GM12878 (cell line): Measurements from ENCODE around the gene GRK6. TPM values are rescaled to one million over a fixed set of nuclear protein-coding genes. Genes with fewer than 3 reads are reported as not detected.

Source experiments
- BCL11A ChIP-seq: IDR thresholded peaks from 2 replicates; pipeline ENCODE4 v1.6.1; 2011; ENCODE audit warnings: low read depth, low read length
- CBX5 ChIP-seq: sonication (generic); IDR thresholded peaks from 2 replicates; pipeline ENCODE4 v1.6.1; 2016; ENCODE audit warnings: low read depth, moderate library complexity, mild to moderate bottlenecking, inconsistent platforms
- CUX1 ChIP-seq: IDR thresholded peaks from 2 replicates; pipeline ENCODE4 v1.6.1; 2012; ENCODE audit warnings: improper control_type of control experiment, low read depth, low read length; ENCODE audit not compliant: insufficient replicate concordance
- ELK1 ChIP-seq: IDR thresholded peaks from 2 replicates; pipeline ENCODE4 v1.6.1; 2012; ENCODE audit warnings: low read depth, low read length, improper control_type of control experiment
- FOS ChIP-seq: IDR thresholded peaks from 3 replicates; pipeline ENCODE4 v1.6.1; 2011; ENCODE audit warnings: borderline replicate concordance; ENCODE audit not compliant: insufficient read length; ENCODE audit errors: extremely low read depth
- FOXK2 ChIP-seq: fragments of 450-650 bp; IDR thresholded peaks from 2 replicates; pipeline ENCODE4 v1.6.1; 2017; ENCODE audit warnings: mild to moderate bottlenecking, moderate library complexity
- FOXM1 ChIP-seq: IDR thresholded peaks from 2 replicates; pipeline ENCODE4 v1.6.1; 2012; ENCODE audit warnings: low read depth, mild to moderate bottlenecking, inconsistent platforms, low read length, moderate library complexity
- HDAC2 ChIP-seq: fragments of 200-600 bp; sonication (generic); IDR thresholded peaks from 2 replicates; pipeline ENCODE4 v1.6.1; 2017
- HDGF ChIP-seq: fragments of 450-650 bp; IDR thresholded peaks from 2 replicates; pipeline ENCODE4 v1.6.1; 2016; ENCODE audit warnings: antibody characterized with exemption
- IKZF1 ChIP-seq: fragments of 450-650 bp; conservative IDR thresholded peaks from 2 replicates; pipeline ENCODE4 v1.6.1; 2017; ENCODE audit warnings: antibody characterized with exemption, mild to moderate bottlenecking
- IKZF2 ChIP-seq, 2 experiments: fragments of 450-650 bp; IDR thresholded peaks; 2 replicates each; pipeline ENCODE4 v1.6.1; 2017; ENCODE audit warnings: mild to moderate bottlenecking in 2 of 2, moderate library complexity in 2 of 2
- IRF4 ChIP-seq: IDR thresholded peaks from 2 replicates; pipeline ENCODE4 v1.6.1; 2011; ENCODE audit warnings: low read depth, low read length
- JUNB ChIP-seq: IDR thresholded peaks from 2 replicates; pipeline ENCODE4 v1.6.1; 2016; ENCODE audit warnings: antibody characterized with exemption, mild to moderate bottlenecking
- NFYB ChIP-seq: IDR thresholded peaks from 2 replicates; pipeline ENCODE4 v1.6.1; 2011; ENCODE audit warnings: low read depth, mild to moderate bottlenecking, low read length, improper control_type of control experiment, moderate library complexity; ENCODE audit not compliant: insufficient read depth
- NR2C2 ChIP-seq: IDR thresholded peaks from 2 replicates; pipeline ENCODE4 v1.6.1; 2011; ENCODE audit warnings: borderline replicate concordance, low read depth; ENCODE audit not compliant: control insufficient read depth, insufficient read length
- RBBP5 ChIP-seq: fragments of 200-600 bp; sonication (generic); conservative IDR thresholded peaks from 2 replicates; pipeline ENCODE4 v1.6.1; 2016
- RCOR1 ChIP-seq: conservative IDR thresholded peaks from 2 replicates; pipeline ENCODE4 v1.6.1; 2012; ENCODE audit warnings: low read depth, low read length, improper control_type of control experiment
- TAF1 ChIP-seq: IDR thresholded peaks from 2 replicates; pipeline ENCODE4 v1.6.1; 2011; ENCODE audit warnings: mild to moderate bottlenecking, low read depth, low read length, borderline replicate concordance
- ZNF24 ChIP-seq: fragments of 450-650 bp; IDR thresholded peaks from 2 replicates; pipeline ENCODE4 v1.6.1; 2017; ENCODE audit warnings: antibody characterized with exemption, mild to moderate bottlenecking
- ZZZ3 ChIP-seq: IDR thresholded peaks from 2 replicates; pipeline ENCODE4 v1.6.1; 2011; ENCODE audit warnings: low read depth; ENCODE audit not compliant: control insufficient read depth, insufficient read length
- polyA plus RNA-seq, 11 experiments: library from polyadenylated mRNA; depleted of rRNA in 4 of 11; unstranded in 6 of 11; stranded (reverse) in 5 of 11; fragments of >200 nt; fragmentation: Nextera tagmentation in 4 of 11; fragmentation: Illumina TruSeq in 1 of 11; extraction: Ambion mirVana in 4 of 11; extraction: Trizol in 1 of 11; gene quantifications; 1 replicate in 1 of 11; 2 replicates in 10 of 11; pipeline versions ENCODE4 v1.2.1 to v1.2.3, GENCODE V29; 2011 to 2016; ENCODE audit warnings: inconsistent platforms in 2 of 11, missing spikeins in 2 of 11, low read depth in 1 of 11
- total RNA-seq, 4 experiments: library from RNA; depleted of rRNA in 3 of 4; stranded (reverse); fragments of >200 nt in 3 of 4; fragmentation: Illumina TruSeq in 1 of 4; extraction: Trizol in 1 of 4; gene quantifications; 2 replicates each; pipeline versions ENCODE4 v1.2.1 to v1.2.3, GENCODE V29; 2013 to 2021
- TF ChIP-seq, protein P1 (sequence below): IDR thresholded peaks from 2 replicates; pipeline ENCODE4 v1.6.1; 2011; ENCODE audit warnings: borderline replicate concordance, low read depth, mild to moderate bottlenecking, moderate library complexity, low read length; ENCODE audit not compliant: insufficient read depth, poor library complexity, severe bottlenecking
- TF ChIP-seq, protein P2 (sequence below): IDR thresholded peaks from 2 replicates; pipeline ENCODE4 v1.6.1; 2012; ENCODE audit warnings: mild to moderate bottlenecking, low read depth, low read length

Gene GRK6
- total and polyA plus RNA-seq, 10 of the 15 experiments (the other 5 are each of a cell fraction or from before 2014, with no cell fraction given) = 0.79 to 124 (median 41.6) TPM

GRCh38 chr5:177405805-177406204 is 20.7 kb upstream of the GRK6 start (continued):
- TF ChIP-seq RCOR1 (no peak), FOXK2 (no peak), HDGF (no peak), ELK1 (no peak), BCL11A (no peak), FOS (no peak), NR2C2 (no peak), FOXM1 (no peak), IKZF2 (IDR thresholded peaks at IDR 0.05) (peak in 1 of 2 experiments; percentile 51; a peak in 3 of 4 replicates), IRF4 (no peak), IKZF1 (peak; percentile 47), ZZZ3 (no peak), CUX1 (no peak), JUNB (no peak), NFYB (no peak), TAF1 (no peak), CBX5 (no peak), ZNF24 (no peak), HDAC2 (no peak), RBBP5 (no peak)
- TF ChIP-seq, protein P1, sequence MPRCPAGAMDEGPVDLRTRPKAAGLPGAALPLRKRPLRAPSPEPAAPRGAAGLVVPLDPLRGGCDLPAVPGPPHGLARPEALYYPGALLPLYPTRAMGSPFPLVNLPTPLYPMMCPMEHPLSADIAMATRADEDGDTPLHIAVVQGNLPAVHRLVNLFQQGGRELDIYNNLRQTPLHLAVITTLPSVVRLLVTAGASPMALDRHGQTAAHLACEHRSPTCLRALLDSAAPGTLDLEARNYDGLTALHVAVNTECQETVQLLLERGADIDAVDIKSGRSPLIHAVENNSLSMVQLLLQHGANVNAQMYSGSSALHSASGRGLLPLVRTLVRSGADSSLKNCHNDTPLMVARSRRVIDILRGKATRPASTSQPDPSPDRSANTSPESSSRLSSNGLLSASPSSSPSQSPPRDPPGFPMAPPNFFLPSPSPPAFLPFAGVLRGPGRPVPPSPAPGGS = no peak
- TF ChIP-seq, protein P2, sequence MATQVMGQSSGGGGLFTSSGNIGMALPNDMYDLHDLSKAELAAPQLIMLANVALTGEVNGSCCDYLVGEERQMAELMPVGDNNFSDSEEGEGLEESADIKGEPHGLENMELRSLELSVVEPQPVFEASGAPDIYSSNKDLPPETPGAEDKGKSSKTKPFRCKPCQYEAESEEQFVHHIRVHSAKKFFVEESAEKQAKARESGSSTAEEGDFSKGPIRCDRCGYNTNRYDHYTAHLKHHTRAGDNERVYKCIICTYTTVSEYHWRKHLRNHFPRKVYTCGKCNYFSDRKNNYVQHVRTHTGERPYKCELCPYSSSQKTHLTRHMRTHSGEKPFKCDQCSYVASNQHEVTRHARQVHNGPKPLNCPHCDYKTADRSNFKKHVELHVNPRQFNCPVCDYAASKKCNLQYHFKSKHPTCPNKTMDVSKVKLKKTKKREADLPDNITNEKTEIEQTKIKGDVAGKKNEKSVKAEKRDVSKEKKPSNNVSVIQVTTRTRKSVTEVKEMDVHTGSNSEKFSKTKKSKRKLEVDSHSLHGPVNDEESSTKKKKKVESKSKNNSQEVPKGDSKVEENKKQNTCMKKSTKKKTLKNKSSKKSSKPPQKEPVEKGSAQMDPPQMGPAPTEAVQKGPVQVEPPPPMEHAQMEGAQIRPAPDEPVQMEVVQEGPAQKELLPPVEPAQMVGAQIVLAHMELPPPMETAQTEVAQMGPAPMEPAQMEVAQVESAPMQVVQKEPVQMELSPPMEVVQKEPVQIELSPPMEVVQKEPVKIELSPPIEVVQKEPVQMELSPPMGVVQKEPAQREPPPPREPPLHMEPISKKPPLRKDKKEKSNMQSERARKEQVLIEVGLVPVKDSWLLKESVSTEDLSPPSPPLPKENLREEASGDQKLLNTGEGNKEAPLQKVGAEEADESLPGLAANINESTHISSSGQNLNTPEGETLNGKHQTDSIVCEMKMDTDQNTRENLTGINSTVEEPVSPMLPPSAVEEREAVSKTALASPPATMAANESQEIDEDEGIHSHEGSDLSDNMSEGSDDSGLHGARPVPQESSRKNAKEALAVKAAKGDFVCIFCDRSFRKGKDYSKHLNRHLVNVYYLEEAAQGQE = no peak
